Measurements from ENCODE around the gene BIN2.
"Not testable (repeated sequence)": the region's sequence is repeated elsewhere in the genome, so short reads cannot be mapped to it uniquely, and the experiment has no call there.

The BIN2 gene

GRCh38 chr12:51318846-51319599, 5.0 kb downstream of the BIN2 start:
- Histone ChIP-seq H3K4me3 (ENCODE audit: low read depth, low read length) (no peak overlapping the region), H3K36me3 (no peaks in the 10 kb centered on the region), H3K27me3 (no peaks in the 10 kb centered on the region)

GRCh38 chr12:51318057-51318806, 5.7 kb downstream of the BIN2 start:
- H3K27me3 ChIP-seq; DNase-seq; H3K4me3 ChIP-seq (ENCODE audit: low read depth, low read length); H3K9me3 ChIP-seq; H3K36me3 ChIP-seq; H3K4me1 ChIP-seq: not testable (repeated sequence)

More at GRCh38 chr12:51318846-51319599, 5.0 kb downstream of the BIN2 start:
- no peak for DNase-seq
- no peak for TF ChIP-seq CTCF (IDR thresholded peaks at IDR 0.05; ENCODE audit: low read depth, low read length)
- Histone ChIP-seq H3K4me1 (no peaks in the 10 kb centered on the region; the same call in 1 of the 2 replicates), H3K9me3 (no peaks in the 10 kb centered on the region)

DNA sequence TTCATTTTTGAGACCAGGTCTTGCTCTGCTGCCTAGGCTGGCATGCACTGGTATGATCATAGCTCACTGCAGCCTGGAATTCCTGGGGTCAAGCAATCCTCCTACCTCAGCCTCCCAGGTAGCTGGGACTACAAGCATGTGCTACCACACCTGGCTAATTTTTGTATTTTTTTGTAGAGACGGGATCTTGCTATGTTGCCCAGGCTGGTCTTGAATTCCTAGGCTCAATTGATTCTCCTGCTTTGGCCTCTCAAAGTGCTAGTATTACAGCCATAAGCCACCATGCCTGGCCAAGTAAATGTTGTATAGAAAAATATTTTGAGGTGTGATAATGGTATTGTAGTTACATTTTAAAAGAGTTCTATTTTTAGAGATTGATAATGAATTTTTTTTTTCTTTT, 12.6 kb downstream of the BIN2 start:
- no peak for DNase-seq
- no peaks in the 10 kb centered on the region for H3K9me3 ChIP-seq
- H3K4me3 ChIP-seq (ENCODE audit: low read depth, low read length), result no peak overlapping the region
- H3K4me1 ChIP-seq, result no peaks in the 10 kb centered on the region
- no peaks in the 10 kb centered on the region for H3K27me3 ChIP-seq
- no peaks in the 10 kb centered on the region for H3K36me3 ChIP-seq
- no peak for TF ChIP-seq CTCF (IDR thresholded peaks at IDR 0.05; ENCODE audit: low read depth, low read length)

DNA sequence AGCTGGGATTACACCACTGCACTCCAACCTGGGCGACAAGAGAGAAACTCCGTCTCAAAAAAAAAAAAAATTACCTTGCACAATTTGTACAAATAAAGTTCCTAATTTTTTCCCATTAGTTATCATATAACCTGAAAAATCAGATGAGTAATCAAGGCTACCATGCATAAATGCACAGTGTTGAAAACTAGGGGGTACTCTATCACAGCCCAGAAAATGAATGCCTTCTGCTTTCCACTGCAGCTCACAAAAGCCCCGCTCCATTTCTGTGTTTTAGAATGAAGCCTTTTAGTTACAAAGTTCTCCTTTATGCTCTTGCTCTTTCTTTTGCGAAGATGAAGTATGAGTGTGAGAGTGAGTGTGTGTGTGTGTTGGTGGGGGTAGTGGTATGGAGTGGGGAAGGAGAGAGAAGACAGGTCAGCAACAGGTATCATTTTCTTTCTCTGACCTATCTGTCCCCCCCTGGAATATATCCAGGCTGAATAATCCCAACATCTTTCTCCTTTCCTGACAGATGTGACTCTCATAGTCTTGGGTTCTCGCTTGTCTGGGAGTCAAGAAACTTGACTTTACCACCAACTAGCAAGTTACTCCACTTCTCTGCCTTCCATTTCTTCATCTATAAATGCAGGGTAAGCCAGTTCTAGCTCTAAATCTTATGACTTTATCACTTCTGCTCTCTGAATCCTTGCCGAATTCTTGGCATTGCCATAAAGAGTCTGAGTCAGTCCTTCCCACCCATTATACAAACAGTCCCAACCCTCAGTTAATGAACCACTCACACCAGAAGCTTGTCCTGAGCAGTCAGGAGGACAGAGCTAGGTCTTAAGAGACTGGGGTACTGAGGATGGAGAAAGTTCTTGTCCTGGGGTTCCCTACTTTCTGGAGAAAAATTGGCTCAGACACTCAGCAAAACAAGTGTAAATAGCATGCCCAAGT, 16.1 kb downstream of the BIN2 start:
- no peak for DNase-seq
- Histone ChIP-seq H3K36me3 (no peaks in the 10 kb centered on the region), H3K27me3 (no peaks in the 10 kb centered on the region), H3K9me3 (no peaks in the 10 kb centered on the region), H3K4me1 (no peaks in the 10 kb centered on the region), H3K4me3 (ENCODE audit: low read depth, low read length) (no peak overlapping the region)
- no peak for TF ChIP-seq CTCF (IDR thresholded peaks at IDR 0.05; ENCODE audit: low read depth, low read length)

GRCh38 chr12:51306507-51306906, 17.5 kb downstream of the BIN2 start:
- no peak for DNase-seq
- no peaks in the 10 kb centered on the region for H3K4me1 ChIP-seq
- H3K4me3 ChIP-seq (ENCODE audit: low read depth, low read length), result no peak overlapping the region
- no peak for TF ChIP-seq CTCF (IDR thresholded peaks at IDR 0.05; ENCODE audit: low read depth, low read length)
- H3K9me3 ChIP-seq, result no peaks in the 10 kb centered on the region
- no peaks in the 10 kb centered on the region for H3K27me3 ChIP-seq
- no peaks in the 10 kb centered on the region for H3K36me3 ChIP-seq

DNA sequence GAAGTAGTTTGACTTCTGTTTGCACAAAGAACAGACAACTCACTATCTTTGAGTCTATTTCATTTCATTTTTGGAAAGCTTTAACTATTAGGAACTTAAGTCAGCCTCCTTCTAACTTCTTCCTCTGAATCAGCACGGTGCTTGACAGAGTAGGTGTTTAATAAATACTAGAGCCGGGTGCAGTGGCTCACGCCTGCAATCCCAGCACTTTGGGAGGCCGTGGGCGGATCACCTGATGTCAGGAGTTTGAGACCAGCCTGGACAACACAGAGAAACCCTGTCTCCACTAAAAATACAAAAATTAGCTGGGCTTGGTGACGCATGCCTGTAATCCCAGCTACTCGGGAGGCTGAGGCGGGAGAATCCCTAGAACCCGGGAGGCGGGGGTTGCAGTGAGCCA, 23.2 kb downstream of the BIN2 start:
- not testable (repeated sequence) for DNase-seq

More for the DNA sequence above, 23.2 kb downstream of the BIN2 start:
- not testable (repeated sequence) for H3K36me3 ChIP-seq; H3K4me3 ChIP-seq (ENCODE audit: low read depth, low read length); H3K27me3 ChIP-seq; H3K4me1 ChIP-seq; H3K9me3 ChIP-seq
